HepG2 (cell line): ENCODE measurements around the gene CPNE5. TPM values are rescaled to one million over a fixed set of nuclear protein-coding genes. Genes with fewer than 3 reads are reported as not detected.

Source experiments
- ATAC-seq: fragments of 200-7000 bp; cut with Tn5 transposase; 3 replicates; pipeline ENCODE4 v1.9.1; 2020; ENCODE audit warnings: mild to moderate bottlenecking, moderate library complexity
- BruUV-seq: library from RNA; stranded (reverse); fragments of 400-500 nt; replicated peaks from 2 replicates; lab custom pipeline; 2021; lab: Mats Ljungman, UMichigan
- CTCF ChIA-PET: fragments of 300-600 bp; formaldehyde crosslinking; extraction: SDS; loops from one replicate; lab custom pipeline; 2021; ENCODE audit warnings: low total read pairs, inconsistent platforms, low intra/inter-chr PET ratio; lab: Yijun Ruan, JAX
- POLR2A ChIA-PET: fragments of 350-600 bp; sonication (Branson Sonifier 250); formaldehyde crosslinking; loops from one replicate; lab custom pipeline; 2020; ENCODE audit warnings: antibody characterized with exemption, inconsistent platforms; lab: Yijun Ruan, JAX
- DNase-seq: peaks from one replicate; pipeline ENCODE4 v3.0.0-alpha.2; 2015; ENCODE audit warnings: low spot score
- FAIRE-seq: peaks from 3 replicates; lab custom pipeline; 2011; peaks lifted over from hg19 to GRCh38; lab: Jason Lieb, UNC
- H2AFZ ChIP-seq: one replicate; pipeline ENCODE4 v1.6.1; 2011; ENCODE audit warnings: low read length, inconsistent platforms
- H3K27ac ChIP-seq: fragments of 300-600 bp; 3 replicates; pipeline ENCODE4 v1.8.0; 2011; ENCODE audit warnings: mixed run types, mild to moderate bottlenecking, mixed read lengths, low read length, inconsistent platforms; ENCODE audit not compliant: insufficient read depth; ENCODE audit errors: extremely low read length
- H3K27me3 ChIP-seq, 2 experiments: fragments of 200-600 bp in 1 of 2; 2 replicates in 1 of 2; 3 replicates in 1 of 2; pipeline versions ENCODE4 v1.6.0 to v1.8.0; 2011; ENCODE audit warnings: low read length in 2 of 2, mild to moderate bottlenecking in 2 of 2, moderate library complexity in 2 of 2, inconsistent platforms in 1 of 2; ENCODE audit not compliant: insufficient read depth in 2 of 2, control insufficient read depth in 1 of 2
- H3K36me3 ChIP-seq, 2 experiments: fragments of 200-600 bp in 1 of 2; replicated peaks in 1 of 2; 2 replicates in 1 of 2; 3 replicates in 1 of 2; pipeline versions ENCODE4 v1.5.1 to v1.8.0; 2011; ENCODE audit warnings: low read length in 2 of 2, inconsistent platforms in 1 of 2; ENCODE audit not compliant: insufficient read depth in 2 of 2, control insufficient read depth in 1 of 2
- H3K4me1 ChIP-seq: 2 replicates; pipeline ENCODE4 v1.5.1; 2012; ENCODE audit warnings: low read length, inconsistent platforms; ENCODE audit not compliant: insufficient read depth
- H3K4me2 ChIP-seq: 2 replicates; pipeline ENCODE4 v1.6.0; 2011; ENCODE audit warnings: low read depth, low read length, inconsistent platforms
- H3K4me3 ChIP-seq, 3 experiments: fragments of 200-600 bp in 1 of 3; sonication (generic), shearing (Covaris generic) in 1 of 3; replicated peaks in 1 of 3; 2 replicates each; pipeline ENCODE4 v1.5.1; 2011 to 2016; ENCODE audit warnings: low read length in 3 of 3, inconsistent platforms in 2 of 3, low read depth in 2 of 3, mild to moderate bottlenecking in 2 of 3, control low read depth in 1 of 3, mixed read lengths in 1 of 3; ENCODE audit not compliant: insufficient read depth in 1 of 3
- H3K79me2 ChIP-seq: one replicate; pipeline ENCODE4 v1.6.1; 2011; ENCODE audit warnings: low read length, inconsistent platforms; ENCODE audit not compliant: insufficient read depth
- H3K9ac ChIP-seq: 2 replicates; pipeline ENCODE4 v1.6.0; 2011; ENCODE audit warnings: mild to moderate bottlenecking, low read depth, low read length, inconsistent platforms; ENCODE audit not compliant: insufficient read depth
- H3K9me3 ChIP-seq: 2 replicates; pipeline ENCODE4 v1.5.1; 2012; ENCODE audit warnings: mild to moderate bottlenecking, low read length
- H4K20me1 ChIP-seq: 2 replicates; pipeline ENCODE4 v1.6.0; 2011; ENCODE audit warnings: inconsistent platforms, mild to moderate bottlenecking, low read length, moderate library complexity; ENCODE audit not compliant: insufficient read depth
- DPF2 ChIP-seq: sonication (generic); formaldehyde crosslinking; IDR thresholded peaks from 2 replicates; pipeline ENCODE4 v1.4.0; 2020; ENCODE audit warnings: mild to moderate bottlenecking, low read depth, missing genetic modification reagents, borderline replicate concordance
- GPN1 ChIP-seq: sonication (generic); formaldehyde crosslinking; IDR thresholded peaks from 2 replicates; pipeline ENCODE4 v1.5.1; 2020; ENCODE audit warnings: missing genetic modification reagents, borderline replicate concordance
- KLF12 ChIP-seq: sonication (generic); formaldehyde crosslinking; IDR thresholded peaks from 2 replicates; pipeline ENCODE4 v1.4.0; 2020; ENCODE audit warnings: missing genetic modification reagents, borderline replicate concordance
- RFX5 ChIP-seq: IDR thresholded peaks from 2 replicates; pipeline ENCODE4 v1.6.1; 2011; ENCODE audit warnings: low read depth, low read length, improper control_type of control experiment
- SRSF1 ChIP-seq: fragments of 200-400 bp; formaldehyde crosslinking; optimal IDR thresholded peaks from 2 replicates; pipeline ENCODE3; 2017; ENCODE audit warnings: mild to moderate bottlenecking, low read depth, low read length, moderate library complexity
- ZNF33A ChIP-seq: sonication (generic); formaldehyde crosslinking; IDR thresholded peaks from 2 replicates; pipeline ENCODE4 v1.5.1; 2020; ENCODE audit warnings: missing genetic modification reagents, mild to moderate bottlenecking, moderate library complexity, borderline replicate concordance
- ZNF558 ChIP-seq: sonication (generic); formaldehyde crosslinking; IDR thresholded peaks from 2 replicates; pipeline ENCODE4 v1.9.0; 2022; ENCODE audit warnings: mild to moderate bottlenecking, missing genetic modification reagents, borderline replicate concordance
- WGBS: methylation state at CpG from one replicate; pipeline ENCODE4 v1.1.6; 2017; ENCODE audit warnings: low lambda C conversion rate; 5-methylcytosine and 5-hydroxymethylcytosine counted together
- in situ Hi-C: cut with HindIII; loops from 2 replicates; pipeline ENCODE4 v1.10.0; 2017; ENCODE audit warnings: low pct_unique_long_range_greater_than_20kb; ENCODE audit not compliant: extremely low pct_ligation_motif_present
- intact Hi-C: fragments of 100-400 bp; cut with micrococcal nuclease; formaldehyde crosslinking; loops from one replicate; pipeline ENCODE4 v1.10.0; 2022; ENCODE audit not compliant: unreplicated experiment
- polyA plus RNA-seq, 8 experiments: library from polyadenylated mRNA; depleted of rRNA in 3 of 8; stranded (reverse) in 7 of 8; unstranded in 1 of 8; fragments of >200 nt; fragmentation: Illumina TruSeq in 4 of 8; extraction: Trizol in 4 of 8; gene quantifications; 2 replicates each; pipeline versions ENCODE4 v1.2.1 to v1.2.3, GENCODE V29; 2011 to 2016; ENCODE audit warnings: low read depth in 4 of 8, missing spikeins in 1 of 8, mixed read lengths in 1 of 8; ENCODE audit not compliant: insufficient read depth in 1 of 8
- total RNA-seq, 5 experiments: library from RNA; depleted of rRNA; stranded (reverse); fragments of >200 nt; fragmentation: Illumina TruSeq; extraction: Trizol; gene quantifications; 2 replicates each; pipeline ENCODE4 v1.2.3, GENCODE V29; 2016; ENCODE audit warnings: low read depth in 1 of 5
- TF ChIP-seq, protein P1 (sequence below): sonication (generic); formaldehyde crosslinking; IDR thresholded peaks from 2 replicates; pipeline ENCODE4 v1.9.0; 2022; ENCODE audit warnings: low read depth, missing genetic modification reagents
- TF ChIP-seq, protein P2 (sequence below): IDR thresholded peaks from 2 replicates; pipeline ENCODE4 v1.6.1; 2016; ENCODE audit warnings: low read depth, missing genetic modification reagents, missing compliant biosample characterization
- TF ChIP-seq, protein P3 (sequence below): sonication (generic); formaldehyde crosslinking; IDR thresholded peaks from 2 replicates; pipeline ENCODE4 v1.9.0; 2021; ENCODE audit warnings: missing genetic modification reagents, mild to moderate bottlenecking, borderline replicate concordance
- TF ChIP-seq, protein P4 (sequence below): sonication (generic); formaldehyde crosslinking; IDR thresholded peaks from 2 replicates; pipeline ENCODE4 v1.5.0; 2020; ENCODE audit warnings: missing genetic modification reagents

CPNE5 gene
- total and polyA plus RNA-seq, 2 of the 13 experiments (the other 11 are each of a cell fraction or from before 2014, with no cell fraction given): 0.16 TPM; not detected in 1

- TF ChIP-seq, protein P1, sequence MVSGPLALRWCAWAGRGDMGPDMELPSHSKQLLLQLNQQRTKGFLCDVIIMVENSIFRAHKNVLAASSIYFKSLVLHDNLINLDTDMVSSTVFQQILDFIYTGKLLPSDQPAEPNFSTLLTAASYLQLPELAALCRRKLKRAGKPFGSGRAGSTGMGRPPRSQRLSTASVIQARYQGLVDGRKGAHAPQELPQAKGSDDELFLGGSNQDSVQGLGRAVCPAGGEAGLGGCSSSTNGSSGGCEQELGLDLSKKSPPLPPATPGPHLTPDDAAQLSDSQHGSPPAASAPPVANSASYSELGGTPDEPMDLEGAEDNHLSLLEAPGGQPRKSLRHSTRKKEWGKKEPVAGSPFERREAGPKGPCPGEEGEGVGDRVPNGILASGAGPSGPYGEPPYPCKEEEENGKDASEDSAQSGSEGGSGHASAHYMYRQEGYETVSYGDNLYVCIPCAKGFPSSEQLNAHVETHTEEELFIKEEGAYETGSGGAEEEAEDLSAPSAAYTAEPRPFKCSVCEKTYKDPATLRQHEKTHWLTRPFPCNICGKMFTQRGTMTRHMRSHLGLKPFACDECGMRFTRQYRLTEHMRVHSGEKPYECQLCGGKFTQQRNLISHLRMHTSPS (CRISPR knock-in tag): no peak
- TF ChIP-seq, protein P2, sequence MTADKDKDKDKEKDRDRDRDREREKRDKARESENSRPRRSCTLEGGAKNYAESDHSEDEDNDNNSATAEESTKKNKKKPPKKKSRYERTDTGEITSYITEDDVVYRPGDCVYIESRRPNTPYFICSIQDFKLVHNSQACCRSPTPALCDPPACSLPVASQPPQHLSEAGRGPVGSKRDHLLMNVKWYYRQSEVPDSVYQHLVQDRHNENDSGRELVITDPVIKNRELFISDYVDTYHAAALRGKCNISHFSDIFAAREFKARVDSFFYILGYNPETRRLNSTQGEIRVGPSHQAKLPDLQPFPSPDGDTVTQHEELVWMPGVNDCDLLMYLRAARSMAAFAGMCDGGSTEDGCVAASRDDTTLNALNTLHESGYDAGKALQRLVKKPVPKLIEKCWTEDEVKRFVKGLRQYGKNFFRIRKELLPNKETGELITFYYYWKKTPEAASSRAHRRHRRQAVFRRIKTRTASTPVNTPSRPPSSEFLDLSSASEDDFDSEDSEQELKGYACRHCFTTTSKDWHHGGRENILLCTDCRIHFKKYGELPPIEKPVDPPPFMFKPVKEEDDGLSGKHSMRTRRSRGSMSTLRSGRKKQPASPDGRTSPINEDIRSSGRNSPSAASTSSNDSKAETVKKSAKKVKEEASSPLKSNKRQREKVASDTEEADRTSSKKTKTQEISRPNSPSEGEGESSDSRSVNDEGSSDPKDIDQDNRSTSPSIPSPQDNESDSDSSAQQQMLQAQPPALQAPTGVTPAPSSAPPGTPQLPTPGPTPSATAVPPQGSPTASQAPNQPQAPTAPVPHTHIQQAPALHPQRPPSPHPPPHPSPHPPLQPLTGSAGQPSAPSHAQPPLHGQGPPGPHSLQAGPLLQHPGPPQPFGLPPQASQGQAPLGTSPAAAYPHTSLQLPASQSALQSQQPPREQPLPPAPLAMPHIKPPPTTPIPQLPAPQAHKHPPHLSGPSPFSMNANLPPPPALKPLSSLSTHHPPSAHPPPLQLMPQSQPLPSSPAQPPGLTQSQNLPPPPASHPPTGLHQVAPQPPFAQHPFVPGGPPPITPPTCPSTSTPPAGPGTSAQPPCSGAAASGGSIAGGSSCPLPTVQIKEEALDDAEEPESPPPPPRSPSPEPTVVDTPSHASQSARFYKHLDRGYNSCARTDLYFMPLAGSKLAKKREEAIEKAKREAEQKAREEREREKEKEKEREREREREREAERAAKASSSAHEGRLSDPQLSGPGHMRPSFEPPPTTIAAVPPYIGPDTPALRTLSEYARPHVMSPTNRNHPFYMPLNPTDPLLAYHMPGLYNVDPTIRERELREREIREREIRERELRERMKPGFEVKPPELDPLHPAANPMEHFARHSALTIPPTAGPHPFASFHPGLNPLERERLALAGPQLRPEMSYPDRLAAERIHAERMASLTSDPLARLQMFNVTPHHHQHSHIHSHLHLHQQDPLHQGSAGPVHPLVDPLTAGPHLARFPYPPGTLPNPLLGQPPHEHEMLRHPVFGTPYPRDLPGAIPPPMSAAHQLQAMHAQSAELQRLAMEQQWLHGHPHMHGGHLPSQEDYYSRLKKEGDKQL (CRISPR knock-in tag): no peak
- TF ChIP-seq KLF12 (no peak), ZNF558 (no peak), ZNF33A (CRISPR knock-in tag) (no peak)
- TF ChIP-seq, all 625 proteins: peak for 0
Observed at GRCh38 chr6:36776167-36776566, 63.1 kb downstream of the CPNE5 start (continued).

DNA sequence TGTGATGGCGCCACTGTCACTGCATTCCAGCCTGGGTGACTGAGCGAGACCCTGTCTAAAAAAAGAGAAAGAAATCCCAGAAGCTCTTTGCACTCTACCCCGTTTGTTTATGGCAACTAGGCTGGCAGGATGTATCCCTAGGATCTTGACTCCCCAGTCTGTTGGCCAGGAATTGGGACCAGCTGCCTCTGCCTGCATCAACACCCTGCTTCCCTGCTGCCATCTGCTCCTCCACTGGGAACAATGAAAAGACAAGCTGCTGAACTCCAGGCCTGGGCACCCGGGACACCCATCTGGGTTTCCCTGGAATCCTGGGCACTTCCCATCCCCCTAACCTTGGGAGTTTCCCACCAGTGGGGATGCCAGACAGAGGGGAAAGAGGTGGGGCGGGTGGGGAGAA lies 64.9 kb downstream of the CPNE5 start:
- intact Hi-C loops: no loop called here
- in situ Hi-C loops: loop anchor here (5.0 to 10.0 kb wide), 2 partner anchors 78 to 240 kb away; no protein-coding TSS in a partner anchor
- FAIRE-seq: no peak
- H3K4me1 ChIP-seq: no peaks in the 10 kb centered on the region
- H3K4me2 ChIP-seq: no peak overlapping the region
- H3K27me3 ChIP-seq: peaks cover 17 to 86% of the 10 kb centered on the region in 2 experiments
- no peak overlapping the region for H3K4me3 ChIP-seq
- H3K27ac ChIP-seq: no peak overlapping the region
- no TSS peak for BruUV-seq
- no peak for DNase-seq
- ChIA-PET POLR2A (no interaction called here), CTCF (no interaction called here)
- 20% methylated on average over 3 of the region's 5 CpGs for WGBS
- ATAC-seq: no peak
- TF ChIP-seq SRSF1 (no peak), DPF2 (no peak), GPN1 (CRISPR knock-in tag) (no peak), RFX5 (no peak)
- TF ChIP-seq, protein P3, sequence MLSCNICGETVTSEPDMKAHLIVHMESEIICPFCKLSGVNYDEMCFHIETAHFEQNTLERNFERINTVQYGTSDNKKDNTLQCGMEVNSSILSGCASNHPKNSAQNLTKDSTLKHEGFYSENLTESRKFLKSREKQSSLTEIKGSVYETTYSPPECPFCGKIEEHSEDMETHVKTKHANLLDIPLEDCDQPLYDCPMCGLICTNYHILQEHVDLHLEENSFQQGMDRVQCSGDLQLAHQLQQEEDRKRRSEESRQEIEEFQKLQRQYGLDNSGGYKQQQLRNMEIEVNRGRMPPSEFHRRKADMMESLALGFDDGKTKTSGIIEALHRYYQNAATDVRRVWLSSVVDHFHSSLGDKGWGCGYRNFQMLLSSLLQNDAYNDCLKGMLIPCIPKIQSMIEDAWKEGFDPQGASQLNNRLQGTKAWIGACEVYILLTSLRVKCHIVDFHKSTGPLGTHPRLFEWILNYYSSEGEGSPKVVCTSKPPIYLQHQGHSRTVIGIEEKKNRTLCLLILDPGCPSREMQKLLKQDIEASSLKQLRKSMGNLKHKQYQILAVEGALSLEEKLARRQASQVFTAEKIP (CRISPR knock-in tag): no peak
- TF ChIP-seq, protein P4, sequence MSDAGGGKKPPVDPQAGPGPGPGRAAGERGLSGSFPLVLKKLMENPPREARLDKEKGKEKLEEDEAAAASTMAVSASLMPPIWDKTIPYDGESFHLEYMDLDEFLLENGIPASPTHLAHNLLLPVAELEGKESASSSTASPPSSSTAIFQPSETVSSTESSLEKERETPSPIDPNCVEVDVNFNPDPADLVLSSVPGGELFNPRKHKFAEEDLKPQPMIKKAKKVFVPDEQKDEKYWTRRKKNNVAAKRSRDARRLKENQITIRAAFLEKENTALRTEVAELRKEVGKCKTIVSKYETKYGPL (CRISPR knock-in tag): no peak
- H3K36me3 ChIP-seq: no peaks in the 10 kb centered on the region
- H3K79me2 ChIP-seq: no peaks in the 10 kb centered on the region
- H2AFZ ChIP-seq: no peak overlapping the region
- no peaks in the 10 kb centered on the region for H4K20me1 ChIP-seq
- H3K9me3 ChIP-seq: no peaks in the 10 kb centered on the region
- no peak overlapping the region for H3K9ac ChIP-seq
